NCI-H82 (cell line): ENCODE results near the gene OR13C5.
"Not testable (repeated sequence)": the region's sequence is repeated elsewhere in the genome, so short reads cannot be mapped to it uniquely, and the experiment has no call there.

ENCODE experiments used
- DNase-seq: peaks from one replicate; lab custom pipeline; 2025; lab: John Stamatoyannopoulos, UW

Gene OR13C5, protein sequence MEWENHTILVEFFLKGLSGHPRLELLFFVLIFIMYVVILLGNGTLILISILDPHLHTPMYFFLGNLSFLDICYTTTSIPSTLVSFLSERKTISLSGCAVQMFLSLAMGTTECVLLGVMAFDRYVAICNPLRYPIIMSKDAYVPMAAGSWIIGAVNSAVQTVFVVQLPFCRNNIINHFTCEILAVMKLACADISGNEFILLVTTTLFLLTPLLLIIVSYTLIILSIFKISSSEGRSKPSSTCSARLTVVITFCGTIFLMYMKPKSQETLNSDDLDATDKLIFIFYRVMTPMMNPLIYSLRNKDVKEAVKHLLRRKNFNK

DNA sequence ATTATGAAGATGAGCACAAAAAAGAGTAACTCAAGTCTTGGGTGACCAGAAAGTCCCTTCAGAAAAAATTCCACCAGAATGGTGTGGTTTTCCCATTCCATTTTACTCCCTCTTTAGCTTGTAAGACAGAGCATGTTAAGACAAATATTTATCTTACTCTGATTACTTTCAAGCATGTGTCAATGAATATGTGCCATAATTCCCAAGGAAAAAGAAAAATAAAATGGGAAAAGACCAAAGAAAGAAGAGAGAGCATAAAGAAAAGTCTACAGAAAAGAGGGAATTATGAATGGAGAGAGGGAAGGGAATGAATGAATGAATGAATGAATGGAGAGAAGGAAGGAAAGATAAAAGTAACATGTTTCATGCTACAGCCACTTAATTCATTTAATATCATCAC is at the start of gene OR13C5:
Gene OR13C5 (minus strand): TSS at position 101 of the 400 bp plus-strand sequence. CDS start 0 bp downstream, at position 101.
- not testable (repeated sequence) for DNase-seq

DNA sequence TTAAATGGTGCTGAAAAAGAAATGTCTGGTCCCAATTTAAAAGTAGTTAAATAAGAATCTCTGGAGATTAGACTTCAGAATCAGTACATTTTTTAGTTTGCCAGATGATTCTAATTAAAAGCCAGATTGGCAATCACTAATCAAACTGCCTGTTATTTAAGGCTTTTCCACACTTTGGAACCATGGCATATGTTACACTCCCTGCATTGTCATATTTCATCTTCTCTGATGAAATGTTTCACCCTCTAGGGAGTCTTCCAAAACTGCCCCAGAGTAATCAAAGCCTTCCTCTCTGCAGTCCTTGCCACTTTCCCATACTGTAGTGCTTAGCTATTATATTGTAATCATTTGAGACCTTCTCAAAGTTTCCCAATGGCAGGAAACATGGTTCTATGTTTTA is 36.2 kb upstream of the OR13C5 start:
- no peak for DNase-seq

DNA sequence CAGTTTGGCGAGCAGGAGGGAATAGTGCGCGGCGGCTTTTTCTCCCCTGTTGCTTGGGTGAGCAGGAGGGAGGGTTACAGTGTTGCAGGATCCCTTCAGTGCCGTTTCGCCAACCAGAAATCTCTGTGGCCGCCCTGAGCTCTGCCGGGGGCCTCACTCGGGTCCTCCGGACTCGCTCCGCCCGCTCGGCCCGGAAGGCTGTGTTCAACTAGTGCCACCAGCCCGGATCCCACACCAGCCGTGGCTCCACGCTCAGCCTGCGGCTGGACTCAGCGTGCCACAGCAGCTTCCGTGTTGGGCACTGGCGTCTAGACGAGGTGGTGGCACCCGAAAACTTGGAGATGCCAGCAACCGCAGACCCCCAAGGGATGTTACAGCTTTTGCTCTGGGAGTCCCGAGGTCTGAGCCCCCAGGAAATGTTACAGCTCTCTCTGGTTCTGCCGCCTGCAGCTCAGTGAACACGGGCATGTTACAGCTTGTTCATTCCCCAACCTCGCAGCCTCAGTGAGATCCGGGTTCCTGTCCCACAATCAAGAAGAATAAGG is 34.8 kb upstream of the OR13C5 start:
- DNase-seq, result no peak

DNA sequence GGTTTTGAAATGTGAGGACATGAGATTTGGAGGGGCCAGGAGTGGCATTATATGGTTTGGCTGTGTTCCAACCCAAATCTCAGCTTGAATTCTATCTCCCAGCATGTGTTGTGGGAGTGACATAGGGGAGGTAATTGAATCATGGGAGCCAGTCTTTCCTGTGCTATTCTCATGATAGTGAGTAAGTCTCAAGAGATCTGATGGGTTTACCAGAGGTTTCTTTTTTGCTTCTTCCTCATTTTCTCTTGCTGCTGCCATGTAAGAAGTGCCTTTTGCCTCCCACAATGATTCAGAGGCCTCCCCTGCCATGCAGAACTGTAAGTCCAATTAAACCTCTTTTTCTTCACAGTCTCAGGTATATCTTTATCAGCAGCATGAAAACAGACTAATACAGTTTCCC is 26.8 kb upstream of the OR13C5 start:
- DNase-seq, result not testable (repeated sequence)

DNA sequence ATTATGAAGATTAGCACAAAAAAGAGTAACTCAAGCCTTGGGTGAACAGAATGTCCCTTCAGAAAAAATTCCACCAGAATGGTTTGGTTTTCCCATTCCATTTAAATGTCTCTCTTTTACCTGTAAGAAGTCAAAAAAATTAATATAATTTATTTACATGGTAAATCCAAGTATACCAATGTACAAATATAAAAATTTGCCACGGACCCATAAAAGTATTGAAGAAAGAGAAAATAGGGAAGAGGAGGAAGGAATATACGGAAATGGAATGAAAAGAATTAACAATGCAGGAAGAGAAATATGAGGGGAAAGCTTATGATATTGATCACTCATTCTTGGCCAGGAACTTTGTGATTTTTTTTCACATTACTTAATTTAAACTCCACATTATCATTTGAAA is 18.9 kb upstream of the OR13C5 start, which contains the start of gene OR13C9:
Gene OR13C9 (minus strand): TSS at position 101 of the 400 bp plus-strand sequence. CDS start 0 bp downstream, at position 101.
- DNase-seq, result no peak

DNA sequence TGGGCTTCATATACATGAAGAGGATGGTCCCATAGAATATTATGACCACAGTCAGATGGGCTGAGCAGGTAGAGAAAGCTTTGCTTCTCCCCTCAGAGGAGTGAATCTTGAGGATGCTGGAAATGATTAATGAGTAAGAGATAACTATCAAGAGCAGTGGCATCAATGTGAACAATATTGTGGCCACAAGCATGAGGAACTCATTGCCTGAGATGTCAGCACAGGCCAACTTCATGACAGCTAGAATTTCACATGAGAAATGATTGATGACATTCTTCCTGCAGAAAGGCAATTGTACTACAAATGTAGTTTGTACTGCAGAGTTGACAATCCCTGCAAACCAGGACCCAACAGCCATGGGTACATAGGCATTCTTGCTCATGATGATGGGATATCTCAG is 18.2 kb upstream of the OR13C5 start:
- DNase-seq, result no peak

DNA sequence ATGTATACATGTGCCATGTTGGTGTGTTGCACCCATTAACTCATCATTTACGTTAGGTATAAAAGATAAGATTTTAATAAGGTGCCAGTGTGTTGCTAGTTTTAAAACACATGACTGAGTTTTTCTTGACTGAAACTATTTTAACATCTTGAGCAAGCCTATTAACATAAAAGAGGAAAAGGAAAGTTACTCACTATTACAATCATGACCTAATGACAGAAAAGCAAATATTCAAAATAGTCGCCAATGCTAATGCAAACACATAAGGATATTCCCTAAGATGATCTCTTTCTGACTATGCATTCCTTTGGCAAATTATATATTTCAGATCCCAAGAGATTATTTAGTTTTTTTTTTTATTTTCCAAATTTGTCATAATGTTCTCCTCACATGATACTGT is 12.0 kb upstream of the OR13C5 start:
- no peak for DNase-seq

DNA sequence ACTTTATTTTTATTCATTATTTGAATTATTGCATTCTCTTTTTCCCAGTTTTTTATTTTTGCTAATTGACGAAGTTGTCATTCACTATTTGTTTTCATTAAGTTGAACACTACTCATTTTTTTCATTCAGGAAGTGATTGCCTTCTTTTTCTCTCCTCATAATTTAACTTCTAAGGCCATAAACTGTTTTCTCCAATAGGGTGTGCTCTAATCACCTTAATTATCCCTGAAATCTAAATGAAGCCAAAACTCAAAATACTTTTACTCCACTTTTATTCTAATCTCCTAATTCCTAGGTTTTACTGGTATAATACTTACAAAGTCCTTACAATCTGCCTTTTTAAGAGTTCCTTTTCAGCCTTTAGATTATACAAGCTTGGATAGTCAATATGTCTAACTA is 9.1 kb upstream of the OR13C5 start:
- no peak for DNase-seq

DNA sequence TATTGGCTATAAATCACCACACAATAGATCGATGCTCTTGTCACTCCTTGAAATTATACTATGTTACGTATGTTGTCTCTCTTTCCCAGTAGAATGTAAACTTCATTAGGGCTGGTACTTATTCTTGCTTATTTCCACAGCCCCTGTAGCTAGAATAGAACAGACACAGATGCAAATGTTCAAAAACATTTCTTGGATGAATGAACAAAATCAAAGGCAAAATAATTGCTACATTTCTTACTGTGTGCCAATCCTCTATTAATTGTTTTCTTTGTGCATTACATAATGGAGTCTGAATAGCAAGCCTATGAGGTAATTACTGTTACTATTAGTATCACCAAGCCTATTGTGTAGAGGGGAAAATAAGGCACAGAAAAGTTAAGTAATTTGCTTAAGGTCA is 6.9 kb upstream of the OR13C5 start:
- no peak for DNase-seq

DNA sequence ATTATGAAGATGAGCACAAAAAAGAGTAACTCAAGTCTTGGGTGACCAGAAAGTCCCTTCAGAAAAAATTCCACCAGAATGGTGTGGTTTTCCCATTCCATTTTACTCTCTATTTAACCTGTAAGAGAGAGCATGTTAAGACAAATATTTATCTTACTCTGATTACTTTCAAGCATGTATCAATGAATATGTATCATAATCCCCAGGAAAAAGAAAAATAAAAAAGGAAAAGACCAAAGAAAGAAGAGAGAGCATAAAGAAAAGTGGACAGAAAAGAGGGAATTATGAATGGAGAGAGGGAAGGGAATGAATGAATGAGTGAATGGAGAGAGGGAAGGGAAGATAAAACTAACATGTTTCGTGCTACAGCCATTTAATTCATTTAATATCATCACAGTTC is 6.3 kb upstream of the OR13C5 start, which contains the start of gene OR13C2:
Gene OR13C2 (minus strand): TSS at position 101 of the 400 bp plus-strand sequence. CDS start 0 bp downstream, at position 101.
- not testable (repeated sequence) for DNase-seq

DNA sequence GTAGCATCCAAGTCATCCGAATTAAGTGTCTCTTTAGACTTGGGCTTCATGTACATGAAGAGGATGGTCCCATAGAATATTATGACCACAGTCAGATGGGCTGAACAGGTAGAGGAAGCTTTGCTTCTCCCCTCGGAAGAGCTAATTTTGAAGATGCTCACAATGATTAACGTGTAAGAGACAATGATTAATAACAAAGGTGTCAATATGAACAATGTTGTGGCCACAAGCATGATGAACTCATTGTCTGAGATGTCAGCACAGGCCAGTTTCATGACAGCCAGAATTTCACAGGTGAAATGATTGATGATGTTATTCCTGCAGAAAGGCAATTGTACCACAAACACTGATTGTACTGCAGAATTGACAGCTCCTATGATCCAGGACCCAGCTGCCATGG is 5.6 kb upstream of the OR13C5 start:
- DNase-seq, result no peak

DNA sequence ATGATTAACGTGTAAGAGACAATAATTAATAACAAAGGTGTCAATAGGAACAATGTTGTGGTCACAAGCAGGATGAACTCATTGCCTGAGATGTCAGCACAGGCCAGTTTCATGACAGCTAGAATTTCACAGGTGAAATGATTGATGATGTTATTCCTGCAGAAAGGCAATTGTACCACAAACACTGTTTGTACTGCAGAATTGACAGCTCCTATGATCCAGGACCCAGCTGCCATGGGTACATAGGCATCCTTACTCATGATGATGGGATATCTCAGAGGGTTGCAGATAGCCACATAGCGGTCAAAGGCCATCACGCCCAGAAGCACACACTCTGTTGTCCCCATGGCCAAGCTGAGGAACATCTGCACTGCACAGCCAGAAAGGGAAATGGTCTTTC is 464 bp downstream of the OR13C5 start:
- DNase-seq, result not testable (repeated sequence)

DNA sequence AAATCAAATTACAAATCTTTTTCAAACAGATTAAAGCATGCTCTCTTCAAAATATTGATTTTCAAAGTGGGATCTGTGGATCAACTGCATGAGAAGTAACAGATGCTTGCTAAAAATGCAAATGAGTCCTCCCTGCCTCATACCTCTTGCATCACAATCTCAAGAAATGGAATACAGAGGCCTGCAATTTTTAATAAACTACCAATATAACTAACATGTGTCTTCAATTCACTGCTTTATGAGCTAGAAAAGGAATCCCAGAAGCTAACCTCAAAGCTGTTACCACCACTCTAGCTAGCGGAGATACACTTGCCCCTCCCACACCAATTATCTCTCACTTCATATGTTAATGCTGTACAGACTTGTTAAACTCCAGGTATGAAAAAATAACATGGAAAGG is 9.6 kb downstream of the OR13C5 start:
- no peak for DNase-seq

DNA sequence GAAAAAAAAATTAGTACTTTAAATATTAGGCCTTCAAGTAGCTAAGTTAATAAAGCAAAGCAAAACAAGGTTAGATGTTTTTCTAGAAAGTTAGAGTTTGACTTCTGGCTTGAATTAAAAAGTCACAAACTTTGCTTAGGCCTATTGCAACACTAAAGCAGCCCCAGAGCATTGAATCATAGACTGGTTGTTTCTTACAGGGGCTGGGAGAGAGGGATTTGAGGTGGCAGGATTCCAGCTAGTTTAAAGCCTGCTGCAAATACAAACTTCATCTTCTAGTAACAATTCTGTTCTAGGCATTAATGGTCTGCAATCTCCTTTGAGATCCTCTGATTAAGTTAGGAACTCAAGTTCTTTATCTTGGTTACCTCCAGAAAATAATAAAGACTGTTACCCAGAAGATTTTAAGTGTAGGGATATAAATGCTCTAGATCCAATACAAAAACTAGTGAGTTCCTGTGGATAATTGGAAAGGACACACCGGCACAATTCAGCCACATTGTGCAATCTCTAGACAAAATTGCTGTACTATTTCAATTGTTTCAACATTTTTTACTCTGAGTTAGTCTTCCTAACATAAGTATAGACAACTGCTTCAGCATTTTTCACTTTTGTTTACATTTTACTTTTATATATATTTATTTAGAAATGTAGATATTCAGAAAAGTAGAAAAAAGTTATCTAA is 12.6 kb downstream of the OR13C5 start:
- no peak for DNase-seq

DNA sequence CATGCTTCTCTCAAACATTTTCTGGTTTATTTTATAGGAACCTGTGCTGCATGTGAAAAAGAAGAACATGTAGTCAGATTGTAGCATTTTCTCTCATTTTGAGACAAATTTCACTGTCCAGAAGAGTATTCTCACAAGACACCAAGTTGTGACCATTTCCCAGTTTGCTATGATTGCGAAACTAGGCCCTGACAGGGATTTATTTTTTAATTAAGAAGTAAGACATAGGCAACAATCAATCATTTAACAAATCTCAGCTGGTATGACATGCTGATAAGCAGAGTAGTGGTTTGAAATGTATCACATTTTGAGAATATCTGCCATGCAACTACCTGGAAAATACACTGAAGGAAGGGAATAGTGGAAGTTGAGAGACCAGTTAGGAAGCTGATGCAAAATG is 18.7 kb downstream of the OR13C5 start:
- DNase-seq, result no peak

DNA sequence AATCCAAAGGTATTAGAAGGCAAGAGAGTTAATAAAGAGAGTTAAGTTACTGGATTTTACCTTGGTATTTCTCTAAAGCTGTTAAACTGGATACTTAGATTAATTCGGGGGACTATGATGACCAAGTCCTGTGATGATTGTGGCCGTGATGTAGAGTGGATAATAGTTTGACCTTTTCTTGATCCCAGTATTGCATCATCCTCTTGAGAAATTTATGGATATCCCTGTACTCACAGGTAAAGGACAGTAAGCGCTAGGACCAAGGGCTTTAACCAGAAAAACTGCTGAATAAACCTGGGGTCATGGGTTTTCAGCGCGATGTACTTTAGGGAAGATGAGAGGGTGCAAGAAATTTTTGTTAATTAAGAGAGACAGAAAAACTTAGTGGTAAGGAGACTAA is 21.9 kb downstream of the OR13C5 start:
- no peak for DNase-seq

DNA sequence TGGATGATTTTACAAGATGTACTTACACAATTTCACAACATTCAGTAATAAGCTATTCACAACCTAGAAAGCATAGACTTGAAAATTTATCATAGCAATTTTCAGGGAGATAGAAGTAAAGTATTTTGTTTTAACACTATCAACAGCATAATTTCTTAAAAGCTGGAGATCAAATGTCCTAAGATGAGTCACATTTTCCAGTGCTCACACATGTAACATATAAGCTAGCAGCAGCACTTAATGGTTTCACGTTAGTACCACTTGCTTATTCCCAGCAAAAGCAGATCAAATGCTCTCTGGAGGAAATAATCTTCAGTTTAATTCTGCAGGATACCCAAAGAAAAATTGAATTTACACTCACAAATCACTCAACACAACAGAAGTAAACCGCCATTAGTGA is 23.8 kb downstream of the OR13C5 start:
- no peak for DNase-seq

DNA sequence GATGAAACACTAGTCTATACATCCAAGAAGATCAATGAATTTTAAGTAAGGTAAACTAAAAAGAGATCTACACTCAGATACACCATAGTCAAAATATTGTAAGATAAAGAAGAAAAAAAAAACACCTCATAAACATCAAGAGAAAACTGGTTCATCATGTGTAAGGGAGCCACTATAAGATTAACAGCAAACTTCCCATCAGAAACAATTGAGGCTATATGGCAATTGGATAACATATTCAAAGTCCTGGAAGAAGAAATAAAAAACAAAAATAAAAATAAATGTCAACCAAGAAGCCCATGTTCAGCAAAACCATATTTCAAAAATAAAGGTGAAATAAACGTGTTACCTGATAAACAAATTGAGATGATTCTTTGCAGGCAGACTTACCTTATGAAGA is 26.6 kb downstream of the OR13C5 start:
- no peak for DNase-seq

DNA sequence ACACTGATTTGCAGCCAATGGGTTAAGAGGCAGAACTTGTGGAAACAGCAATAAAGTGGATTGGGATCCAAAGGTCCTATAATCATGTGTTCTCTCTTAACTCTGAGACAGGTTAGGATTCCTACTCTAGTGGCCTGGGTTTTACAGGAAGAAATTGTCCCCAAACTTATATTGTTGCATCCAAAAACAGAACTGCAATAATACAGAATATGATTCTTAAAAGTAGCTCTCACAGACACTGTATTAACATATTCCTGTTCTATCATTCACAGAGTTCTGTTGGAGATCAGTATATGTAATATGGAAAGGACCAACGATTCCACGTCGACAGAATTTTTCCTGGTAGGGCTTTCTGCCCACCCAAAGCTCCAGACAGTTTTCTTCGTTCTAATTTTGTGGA is 30.3 kb downstream of the OR13C5 start, which contains the start of gene OR13C8:
Gene OR13C8 (plus strand): TSS at position 301 of the 400 bp plus-strand sequence. CDS start 0 bp downstream, at position 301.
- no peak for DNase-seq

DNA sequence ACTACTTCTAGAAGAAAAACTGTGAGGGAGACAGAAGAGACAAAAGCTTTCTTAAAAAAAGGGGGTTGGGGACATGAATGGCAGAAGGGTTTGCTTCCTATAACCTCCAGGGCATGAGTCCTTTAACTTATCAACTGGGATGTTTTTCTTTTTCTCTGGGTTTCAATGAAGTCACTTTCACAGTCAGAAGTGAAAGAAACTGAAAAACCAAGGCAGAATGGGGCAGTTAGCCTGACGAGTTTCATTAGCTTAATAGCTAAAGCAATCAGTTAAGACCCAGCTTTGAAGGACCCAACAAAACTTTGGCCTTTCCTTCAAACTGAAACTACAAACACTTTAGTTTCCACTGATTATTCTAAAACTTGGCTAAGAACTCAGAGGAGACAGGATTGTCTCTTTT is 34.9 kb downstream of the OR13C5 start:
- no peak for DNase-seq

DNA sequence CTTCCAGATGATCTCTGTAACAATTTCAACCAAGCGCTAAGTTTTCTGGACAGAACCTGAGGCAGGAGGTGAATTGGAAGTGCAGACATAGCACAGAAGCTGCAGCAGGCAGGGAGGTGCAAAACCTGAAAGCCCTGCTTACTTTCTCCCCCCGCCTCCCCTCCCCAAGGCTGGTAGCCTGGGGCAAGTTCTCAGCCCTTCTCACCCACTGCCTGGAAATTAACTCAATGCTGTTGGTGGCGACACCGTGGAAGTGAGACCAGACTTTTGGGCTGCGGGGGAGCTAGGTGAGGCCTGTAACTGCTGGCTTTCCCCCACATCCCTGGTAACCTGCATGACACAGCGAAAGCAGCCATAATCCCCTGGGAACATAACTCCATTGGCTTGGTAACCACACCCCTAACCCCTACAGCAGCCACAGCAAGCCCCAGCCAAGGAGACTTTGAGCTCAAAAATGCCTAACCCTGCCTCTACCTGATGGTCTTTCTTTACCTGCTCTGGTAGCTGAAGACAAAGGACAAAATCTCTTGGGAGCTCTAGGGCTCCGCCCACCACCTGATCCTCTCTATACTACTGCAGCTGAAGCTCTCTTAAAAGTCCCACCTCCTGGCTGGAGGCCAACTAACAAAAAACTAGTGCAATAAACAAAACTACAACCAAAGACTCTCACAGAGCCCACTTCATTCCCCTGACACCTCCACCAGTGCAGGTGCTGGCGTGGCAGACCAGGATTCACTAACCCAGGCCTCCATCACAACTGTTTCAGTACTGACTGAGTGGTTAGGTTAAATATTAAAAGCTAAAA is 42.2 kb downstream of the OR13C5 start:
- peak; percentile 44 for DNase-seq

DNA sequence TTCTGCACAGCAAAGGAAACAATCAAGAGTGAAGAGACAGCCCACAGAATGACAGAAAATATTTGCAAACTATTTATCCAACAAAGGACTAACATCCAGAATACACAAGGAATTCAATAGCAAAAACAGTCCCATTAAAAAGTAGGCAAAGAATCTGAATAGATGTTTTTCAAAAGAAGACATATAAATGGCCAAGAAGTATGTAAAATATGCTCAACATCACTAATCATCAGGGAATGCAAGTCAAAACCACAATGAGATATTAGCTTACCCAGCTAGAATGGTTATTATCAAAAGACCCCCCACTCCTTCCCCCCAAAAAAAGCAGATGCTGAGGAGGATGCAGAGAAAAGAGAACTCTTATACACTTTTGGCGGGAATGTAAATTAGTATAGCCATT is 43.7 kb downstream of the OR13C5 start:
- no peak for DNase-seq
